Activated CD8-positive, alpha-beta memory T cell treated with anti-CD3 and anti-CD28 coated beads for 1 hour (primary cell): ENCODE measurements around the gene LRRN2.
"Not testable (repeated sequence)": the region's sequence is repeated elsewhere in the genome, so short reads cannot be mapped to it uniquely, and the experiment has no call there.

Source experiments
- DNase-seq, 2 donors: peaks; one replicate each; pipeline ENCODE4 v3.0.0-alpha.2; 2020; ENCODE audit warnings: low read depth in 1 of 2; ENCODE audit errors: extremely low read depth in 1 of 2

The LRRN2 gene

DNA sequence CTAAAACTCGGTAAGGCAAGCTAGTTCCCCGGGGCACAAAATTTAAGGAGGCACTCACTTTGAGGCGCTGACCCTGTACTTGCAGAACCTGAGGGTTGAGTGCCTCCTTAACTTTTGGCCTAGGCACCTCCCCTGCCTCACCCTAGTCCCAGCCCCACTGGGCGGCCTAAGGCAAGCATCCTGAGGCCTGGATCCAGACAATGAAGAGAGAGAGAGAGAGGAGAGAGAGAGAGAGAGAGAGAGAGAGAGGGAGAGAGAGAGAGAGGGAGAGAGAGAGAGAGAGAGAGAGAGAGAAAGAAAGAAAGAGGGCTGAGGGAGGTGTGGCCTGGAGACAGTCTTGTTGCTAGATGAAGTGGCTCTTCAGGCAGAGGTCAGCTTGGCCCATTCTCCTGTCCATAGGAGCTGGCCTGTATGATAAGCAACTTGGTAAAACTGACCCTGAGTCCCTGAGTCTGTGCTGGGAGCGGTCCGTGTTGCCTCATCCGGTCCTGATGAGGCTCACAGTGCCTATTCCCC is 7.4 kb upstream of the LRRN2 start:
- DNase-seq: no peak

DNA sequence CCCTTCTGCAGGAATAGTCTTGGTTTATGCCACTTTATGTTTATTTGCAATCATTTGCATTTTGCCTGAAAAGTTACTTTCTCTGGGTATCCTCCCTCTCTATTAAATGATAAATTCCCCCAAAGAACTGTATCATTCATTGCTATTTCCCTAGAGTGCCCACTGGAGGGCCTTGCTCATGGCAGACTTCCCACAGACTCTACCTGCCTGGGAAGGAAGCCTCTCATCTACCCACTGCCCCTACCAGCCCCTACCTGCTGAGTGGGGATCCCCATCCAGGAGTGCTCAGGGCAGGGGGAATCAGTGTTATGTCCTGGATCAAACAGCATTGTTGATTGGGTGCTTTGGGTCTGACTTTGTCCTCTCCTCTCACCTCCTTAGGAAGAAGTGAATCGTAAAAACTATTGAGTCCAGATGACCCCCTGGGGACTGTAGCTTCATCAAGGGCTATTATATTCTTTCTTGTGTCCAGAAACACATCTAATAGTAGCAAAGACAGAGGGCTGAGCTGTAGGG is 6.8 kb upstream of the LRRN2 start:
- DNase-seq: no peak

DNA sequence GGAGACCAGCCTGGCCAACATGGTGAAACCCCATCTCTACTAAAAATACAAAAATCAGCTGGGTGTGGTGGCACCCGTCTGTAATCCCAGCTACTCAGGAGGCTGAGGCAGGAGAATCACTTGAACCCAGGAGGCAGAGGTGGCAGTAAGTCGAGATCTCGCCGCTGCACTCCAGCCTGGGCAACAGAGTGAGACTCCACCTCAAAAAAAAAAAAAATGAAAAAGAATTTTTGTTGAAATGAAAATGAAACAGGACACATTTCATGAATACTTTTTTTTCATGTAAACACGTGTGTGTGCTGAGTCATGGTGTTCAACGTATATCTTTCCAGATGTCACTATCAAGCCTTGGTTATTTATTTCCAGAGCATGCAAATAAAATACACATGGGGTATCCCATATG is 5.8 kb upstream of the LRRN2 start:
- not testable (repeated sequence) for DNase-seq

DNA sequence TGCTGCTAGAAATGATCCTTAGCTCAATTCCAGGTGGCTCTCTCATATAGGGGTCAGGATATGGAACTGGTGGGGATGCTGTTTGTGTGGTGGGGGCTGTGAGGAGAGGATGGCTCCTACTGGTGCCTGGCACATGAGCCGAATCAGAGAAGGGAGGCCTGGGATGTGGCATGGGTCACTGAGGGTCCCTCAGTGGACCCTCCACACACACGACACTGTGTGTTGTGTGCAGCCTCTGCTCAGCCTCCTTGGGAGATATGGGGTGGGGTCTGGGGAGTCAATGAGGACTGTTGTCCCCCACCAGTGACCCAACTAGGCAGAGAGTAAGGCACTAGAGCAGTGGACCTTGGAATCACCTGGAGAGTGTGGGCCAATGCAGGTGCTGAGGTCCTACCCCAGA is 3.2 kb upstream of the LRRN2 start:
- DNase-seq: no peak

DNA sequence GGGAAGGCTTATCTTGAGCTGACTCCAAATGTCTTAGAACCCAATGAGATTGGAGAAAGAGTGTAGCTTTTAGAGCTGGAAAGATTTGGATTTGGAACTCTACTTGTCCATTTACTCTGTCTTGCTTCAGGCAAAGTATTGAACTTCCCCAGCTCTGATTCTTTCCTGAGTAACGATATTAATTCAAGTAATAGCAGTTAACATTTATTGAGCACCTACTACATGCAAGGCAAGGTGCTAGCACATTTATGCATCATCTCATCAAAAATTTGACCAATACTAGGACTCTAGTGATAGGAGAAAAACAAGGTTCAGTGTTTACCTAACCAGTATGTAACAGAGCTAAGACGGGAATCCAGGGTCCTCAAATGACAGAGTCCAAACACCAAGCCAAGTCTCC is 2.5 kb upstream of the LRRN2 start:
- DNase-seq: no peak

DNA sequence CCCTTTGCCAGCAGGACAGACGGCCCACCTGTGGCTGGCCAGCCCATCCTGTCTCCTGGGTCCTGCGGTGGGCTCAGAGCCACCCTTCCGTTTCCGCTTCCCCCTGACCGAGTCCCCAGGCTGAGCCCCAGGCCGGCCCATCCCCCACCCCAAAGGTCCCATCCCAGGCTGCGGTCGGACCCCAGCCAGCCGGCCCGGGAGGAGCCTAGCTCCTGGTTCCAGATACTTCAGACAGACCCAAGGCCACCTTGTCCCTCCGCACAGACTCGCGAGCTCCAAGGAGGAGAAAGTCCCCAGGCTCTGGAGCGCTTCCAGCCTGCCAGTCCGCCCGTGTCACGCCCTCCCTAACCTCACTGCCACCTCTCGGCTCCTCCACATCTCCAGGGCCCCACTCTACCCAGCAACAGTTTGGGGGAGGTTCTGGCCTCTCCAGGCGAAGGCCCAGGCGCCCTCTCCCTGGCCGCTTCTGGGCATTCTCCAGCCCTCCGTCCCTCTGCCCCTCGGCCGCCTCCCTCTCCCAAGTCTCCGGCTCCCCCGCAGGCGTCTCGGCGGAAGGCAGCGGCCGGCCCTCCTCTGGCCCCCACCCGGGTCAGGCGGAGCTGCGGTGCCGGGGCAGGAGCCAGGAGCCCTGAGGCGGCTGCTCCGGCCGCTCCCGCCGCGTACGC is 835 bp downstream of the LRRN2 start:
- no peak for DNase-seq

DNA sequence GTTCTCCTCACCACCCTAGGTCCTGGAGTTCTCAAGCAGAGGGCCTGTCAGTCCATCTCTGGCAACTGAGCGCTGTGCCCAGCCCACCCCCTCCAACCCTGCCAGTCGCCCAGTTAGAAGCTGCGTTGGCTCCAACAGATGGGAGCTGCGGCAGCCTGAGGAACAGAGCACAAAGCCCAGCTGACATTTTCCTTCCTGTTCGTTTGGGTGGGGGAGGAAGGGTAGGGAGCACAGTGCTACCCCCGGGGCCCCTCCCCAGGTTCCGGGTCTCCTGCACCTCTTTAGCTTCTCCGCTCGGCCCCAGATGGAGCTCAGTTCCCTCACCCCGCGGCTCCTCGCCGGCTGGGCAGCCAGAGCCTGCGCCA is 1.4 kb downstream of the LRRN2 start:
- DNase-seq: no peak

DNA sequence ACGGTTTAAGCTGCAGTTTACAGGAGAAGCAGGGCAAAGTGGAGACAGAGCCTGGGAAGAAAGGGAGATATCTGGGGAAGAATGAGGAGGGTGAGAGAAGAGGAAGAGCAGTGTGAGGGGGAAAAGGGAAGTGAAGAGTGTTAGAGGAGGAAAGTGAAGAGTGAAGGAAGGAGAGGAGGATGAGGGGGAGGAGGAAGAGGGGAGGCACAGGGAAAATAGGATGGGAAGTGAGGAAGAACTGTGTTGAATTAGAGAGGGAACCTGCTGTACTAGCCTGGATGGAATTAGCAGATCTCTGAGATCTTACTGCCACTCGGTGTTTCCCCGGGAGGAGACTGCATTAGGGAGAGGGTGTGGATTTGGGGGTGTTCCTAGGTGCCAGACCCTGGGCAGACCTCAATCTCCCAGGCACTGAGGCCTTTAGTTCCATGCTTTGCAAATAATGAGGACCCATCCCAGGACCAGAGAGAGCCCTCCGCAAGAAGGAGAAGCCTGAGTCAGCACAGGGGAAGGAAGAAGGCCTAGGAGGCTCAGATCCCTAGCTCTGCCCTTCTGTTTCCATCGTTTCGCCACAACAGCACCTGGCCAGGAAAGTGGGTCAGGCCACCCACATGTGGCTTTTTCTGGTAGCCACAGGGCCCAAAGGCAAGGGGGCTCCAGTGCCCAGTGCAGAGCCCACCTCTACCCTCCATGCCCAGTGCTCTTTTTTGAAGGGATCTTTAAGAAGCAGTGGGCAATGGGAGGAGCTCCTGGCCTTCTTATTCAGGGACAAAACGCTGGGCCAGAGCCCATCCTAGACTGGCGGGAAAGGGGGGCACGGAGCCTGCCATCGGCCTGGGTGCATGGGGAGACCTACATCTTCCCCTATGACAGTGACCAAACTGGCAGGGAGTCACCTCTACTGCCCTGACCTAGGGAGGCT is 2.0 kb downstream of the LRRN2 start:
- DNase-seq: no peak

DNA sequence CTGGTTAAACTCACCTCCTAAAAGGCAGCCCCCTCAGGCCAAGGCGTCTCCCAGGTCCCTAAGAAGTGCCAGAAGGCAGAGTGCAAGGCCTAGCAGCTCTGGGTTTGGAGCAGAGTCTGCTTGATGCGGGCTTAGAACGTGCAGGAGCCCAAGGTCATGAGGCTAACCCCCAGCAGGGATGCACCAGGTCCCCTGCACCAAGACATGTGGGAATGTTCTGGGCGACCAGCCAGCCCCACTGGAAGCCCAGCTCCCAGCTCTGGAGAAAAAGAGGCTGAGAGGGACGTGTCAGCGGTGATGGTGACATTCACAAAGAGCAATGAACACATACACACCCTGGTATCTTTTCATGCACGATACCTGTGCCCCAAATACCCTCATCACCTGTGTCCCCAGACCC is 5.1 kb downstream of the LRRN2 start:
- DNase-seq: no peak

DNA sequence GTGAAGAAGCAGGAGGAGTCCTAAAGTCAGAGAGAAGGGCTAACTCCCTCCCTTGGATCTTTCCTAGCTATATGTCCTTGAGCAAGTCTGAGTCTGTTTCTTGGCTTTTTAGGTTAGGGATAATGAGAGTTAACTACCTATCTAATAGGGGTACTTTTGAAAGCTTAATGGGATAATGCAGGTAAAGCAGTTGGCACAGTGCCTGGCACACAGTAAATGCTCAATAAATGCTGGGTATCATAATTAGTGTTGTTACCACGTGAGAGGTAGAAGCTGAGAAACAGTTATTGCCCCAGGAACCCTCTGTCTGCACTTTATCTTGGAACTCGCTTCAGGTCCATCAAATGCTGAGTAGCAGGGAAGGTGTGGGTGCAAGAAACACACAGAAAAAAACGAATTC is 5.5 kb downstream of the LRRN2 start:
- DNase-seq: no peak

DNA sequence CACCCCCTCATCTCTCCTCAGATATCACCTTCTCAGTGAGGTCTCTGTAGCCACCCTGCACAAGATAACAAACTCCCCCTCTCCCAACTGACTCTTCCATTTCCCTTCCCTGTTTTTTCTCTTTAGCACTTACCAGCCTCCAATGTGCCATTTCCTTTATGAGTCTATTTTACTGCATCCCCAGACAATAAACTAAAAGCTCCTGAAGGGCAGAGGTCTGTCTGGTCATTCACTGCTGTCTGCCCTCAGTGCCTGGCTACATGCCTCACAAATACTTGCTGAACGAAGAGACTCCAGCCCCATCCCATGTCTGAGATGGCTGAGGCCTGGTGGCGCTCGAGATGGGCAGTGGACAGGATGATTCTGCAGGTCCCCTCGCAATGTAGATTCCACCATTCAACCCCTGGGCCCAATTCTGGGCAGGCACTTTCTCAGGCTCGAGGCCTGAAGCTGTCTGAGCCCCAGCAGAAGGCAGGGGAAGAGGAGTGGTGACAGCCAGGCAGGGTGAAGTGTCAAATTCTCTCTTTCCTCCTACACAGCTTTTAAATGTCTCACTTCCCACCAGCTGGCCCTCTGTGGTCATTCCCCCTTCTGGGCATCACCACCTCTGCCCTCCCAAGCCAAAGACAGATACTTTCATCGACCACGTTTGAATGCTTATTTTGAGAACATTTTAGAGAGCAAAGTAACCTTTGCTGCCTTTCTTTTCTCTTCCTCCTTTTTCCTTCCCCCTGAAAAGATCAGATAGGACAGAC is 6.6 kb downstream of the LRRN2 start:
- no peak for DNase-seq

DNA sequence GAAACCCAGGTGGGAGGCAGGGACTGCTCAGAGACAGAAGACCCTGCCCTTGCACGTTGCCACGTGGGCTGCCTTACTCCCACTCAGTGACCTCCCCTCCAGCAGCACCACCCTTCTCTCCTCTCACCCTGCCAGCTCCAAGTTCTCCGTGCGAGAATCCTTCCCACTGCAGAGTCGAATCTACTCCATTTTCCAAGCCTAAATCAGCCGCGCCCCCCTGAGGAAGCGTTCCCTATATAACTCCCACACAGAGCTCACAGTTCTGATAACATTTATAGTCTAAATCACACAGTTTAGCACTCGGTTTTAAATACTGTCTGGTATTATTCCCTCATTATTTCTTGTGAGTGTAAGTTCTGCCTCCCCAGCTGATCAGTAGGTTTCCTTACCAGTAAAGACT is 7.7 kb downstream of the LRRN2 start:
- no peak for DNase-seq

DNA sequence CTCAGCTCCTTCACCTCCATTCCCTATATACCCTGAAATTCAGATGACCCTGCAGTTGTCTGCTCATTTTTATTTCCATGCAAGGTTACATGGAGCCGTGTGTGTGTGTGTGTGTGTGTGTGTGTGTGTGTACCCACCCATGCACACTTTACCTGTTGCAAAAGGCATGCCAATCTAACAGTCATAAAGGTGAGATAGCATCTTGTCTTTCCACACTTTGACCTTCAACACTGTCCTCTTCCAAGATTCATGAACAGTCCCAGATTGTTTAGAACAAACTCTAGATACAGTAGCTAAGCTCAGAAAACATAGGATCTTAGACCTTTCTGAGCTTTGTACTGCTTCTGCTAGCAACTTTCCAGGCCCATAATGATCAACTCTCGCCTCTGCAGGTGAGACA is 9.5 kb downstream of the LRRN2 start:
- no peak for DNase-seq

DNA sequence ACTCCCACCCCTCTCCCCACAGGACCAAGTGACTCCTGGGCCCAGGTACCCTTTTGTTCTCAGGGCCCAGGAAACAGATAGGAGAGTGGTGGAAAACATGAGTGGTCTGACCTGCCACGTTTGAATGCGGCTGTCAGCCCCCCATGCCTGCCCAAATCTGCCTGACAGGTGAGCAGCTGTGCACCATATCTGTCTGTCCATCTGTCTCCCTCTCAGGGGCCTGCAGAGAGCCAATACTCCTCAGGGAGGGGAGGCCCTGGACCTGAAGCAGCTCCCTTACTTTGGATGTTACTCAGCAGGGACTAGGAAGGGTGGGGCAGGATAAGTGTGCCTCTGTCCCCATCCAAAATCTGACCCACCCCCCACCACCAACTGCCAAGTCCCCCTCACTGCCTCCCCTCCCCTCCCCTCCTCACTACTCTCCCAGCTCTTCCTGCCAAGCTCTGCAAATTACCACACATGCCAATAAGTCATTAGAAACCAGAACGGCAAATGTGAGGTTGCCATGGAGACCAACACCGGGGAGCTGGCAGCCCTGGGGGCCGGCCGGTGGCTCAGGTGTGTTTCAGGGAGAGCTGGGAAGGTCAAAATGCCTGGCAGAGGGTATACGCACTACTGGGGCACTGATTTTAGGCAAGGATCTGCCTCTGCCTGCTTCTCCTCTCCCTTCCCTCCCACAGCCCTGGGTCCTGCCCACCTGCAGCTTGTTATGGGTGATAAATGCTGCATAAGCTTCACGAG is 11.5 kb downstream of the LRRN2 start:
- no peak for DNase-seq

DNA sequence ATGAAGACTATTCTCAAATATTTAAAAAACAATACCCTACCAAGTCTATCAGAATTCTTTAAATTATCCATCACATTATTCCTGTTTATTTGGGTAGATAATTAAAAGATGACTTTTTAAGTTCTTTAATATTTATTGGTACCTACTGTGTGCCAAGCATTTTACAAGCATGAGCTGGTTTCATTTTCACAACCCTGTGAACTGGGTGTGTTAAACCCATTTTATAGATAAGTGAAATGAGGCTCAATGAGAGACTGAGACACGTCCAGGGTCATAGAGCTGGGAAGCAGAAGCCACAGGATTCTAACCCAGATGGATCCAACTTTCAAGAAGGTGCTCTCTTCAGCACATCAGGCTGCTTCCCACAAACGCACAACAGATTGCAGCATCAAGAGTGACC is 12.3 kb downstream of the LRRN2 start:
- no peak for DNase-seq

DNA sequence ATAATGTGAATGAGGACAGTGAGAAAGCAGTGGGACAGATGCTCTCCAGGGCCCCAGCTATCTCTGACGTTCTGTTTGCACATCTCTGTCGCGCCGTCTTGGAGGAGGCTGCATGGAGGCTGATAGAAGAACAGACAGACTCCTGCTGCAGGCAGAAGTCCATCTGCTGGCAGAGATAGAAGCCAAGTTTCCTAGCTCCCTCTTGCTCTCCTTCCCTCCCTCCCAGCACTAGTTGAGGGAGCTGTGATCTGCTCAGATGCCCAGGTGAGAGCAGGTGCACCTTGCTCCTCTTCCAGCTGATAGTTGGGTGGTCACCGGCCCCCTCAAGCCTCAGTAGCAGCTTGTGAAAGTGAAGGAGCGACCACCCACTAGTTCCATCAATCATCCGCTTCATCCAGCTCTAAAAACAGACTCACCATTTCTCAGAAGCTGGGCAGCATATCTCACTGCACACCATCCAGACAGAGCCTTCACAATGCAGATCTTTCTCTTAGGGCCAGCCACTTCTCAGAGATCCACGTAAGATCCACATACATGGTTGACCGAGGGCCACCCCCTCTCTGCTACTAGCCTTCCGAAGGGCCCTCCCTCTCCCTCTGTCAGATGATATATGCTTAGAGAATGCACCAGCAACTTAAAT is 12.9 kb downstream of the LRRN2 start:
- DNase-seq: no peak

DNA sequence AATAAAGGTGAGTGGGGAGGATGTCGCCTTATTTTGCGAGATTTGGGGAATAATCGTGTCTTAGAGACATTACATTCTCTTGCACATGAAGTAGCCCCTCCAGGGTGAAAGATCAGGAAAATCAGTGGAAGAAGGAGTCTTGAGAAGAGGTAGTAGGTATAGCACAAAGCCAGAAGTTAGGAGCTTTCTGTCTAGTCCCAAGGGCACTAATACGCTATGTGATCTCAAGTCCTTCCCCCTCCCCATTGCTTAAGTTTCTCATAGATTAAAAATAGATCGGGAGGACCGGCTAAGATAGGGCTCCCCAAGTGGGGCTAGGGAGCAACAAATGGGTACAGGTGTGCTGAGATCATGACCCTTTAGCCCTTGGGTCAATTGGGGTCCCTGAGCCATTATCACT is 13.5 kb downstream of the LRRN2 start:
- no peak for DNase-seq

DNA sequence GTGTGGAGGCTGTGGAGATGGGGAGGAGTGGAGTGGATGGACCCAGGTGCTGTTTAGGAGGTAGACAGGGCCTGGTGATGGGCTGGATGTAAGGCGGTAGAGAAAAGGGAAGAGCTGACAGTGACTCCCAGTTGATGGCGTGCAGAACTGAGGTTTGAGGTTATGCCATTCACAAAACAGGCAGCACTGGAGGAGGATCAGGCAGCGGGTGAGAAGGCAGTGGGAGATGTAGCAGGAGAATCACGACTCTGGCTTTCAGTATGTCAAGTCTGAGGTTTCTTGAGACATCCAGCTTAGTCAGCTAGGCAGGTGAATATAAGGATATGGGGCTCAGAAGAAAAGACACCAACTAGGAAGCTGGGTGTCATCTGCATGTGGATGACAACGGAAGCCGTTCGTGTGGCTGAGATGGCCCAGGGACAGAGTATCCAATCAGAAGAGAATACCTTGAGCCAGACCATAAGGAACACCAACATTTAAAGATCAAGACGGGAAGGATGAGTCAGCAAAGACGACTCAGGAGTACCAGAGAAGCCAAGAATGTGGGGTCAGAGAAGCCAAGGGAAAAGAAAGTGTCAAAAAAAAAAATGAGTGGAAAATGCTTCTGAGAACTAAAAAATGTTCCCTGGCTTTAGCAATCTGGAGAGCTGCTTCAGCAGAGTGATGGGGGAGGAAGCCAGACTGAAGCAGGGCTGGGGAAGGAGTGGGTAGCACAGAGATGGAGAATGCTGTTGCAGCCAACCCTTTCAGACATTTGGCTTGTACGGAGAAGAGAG is 15.2 kb downstream of the LRRN2 start:
- DNase-seq: no peak

DNA sequence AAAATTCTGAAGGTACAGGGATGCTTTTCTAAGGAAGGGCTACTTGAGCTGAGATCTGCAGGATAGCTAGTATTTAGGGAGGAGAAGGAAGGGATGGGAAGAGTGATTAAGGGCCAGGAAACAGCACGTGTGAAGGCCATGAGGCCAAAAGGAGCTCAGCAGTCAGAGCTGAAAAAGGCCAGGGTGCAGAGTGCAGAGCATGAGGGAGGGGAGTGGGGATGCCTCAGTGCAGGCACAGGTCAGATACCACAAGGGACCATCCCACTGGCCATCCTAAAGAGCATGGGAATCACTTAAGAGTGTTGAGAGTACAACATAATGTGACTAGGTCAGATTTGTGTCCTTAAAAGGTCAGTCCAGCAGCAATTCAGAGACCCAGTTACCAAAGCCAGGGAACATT is 16.0 kb downstream of the LRRN2 start:
- DNase-seq: no peak

DNA sequence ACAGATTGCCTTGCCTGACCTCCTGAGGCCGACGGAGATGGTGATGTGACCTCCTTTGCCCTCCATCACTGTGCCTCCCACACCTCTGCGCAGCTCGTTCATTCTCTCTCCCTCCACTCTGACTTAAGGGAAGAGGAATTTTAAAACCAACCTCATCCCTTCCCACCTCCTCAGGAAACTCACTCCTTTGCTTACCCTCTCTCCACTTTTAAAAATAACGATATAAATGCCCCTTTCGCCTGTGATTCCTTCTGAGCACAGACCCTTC is 21.2 kb downstream of the LRRN2 start:
- DNase-seq: no peak
